Mucosa of stomach (tissue), 1 donor: ENCODE measurements around the gene RAE1.

Source experiments
- H3K27me3 ChIP-seq: one replicate; pipeline ENCODE4 v1.7.0; 2013; ENCODE audit warnings: mild to moderate bottlenecking, low read length; ENCODE audit not compliant: control insufficient read depth, insufficient read depth
- H3K36me3 ChIP-seq: one replicate; pipeline ENCODE4 v1.7.0; 2013; ENCODE audit warnings: low read length; ENCODE audit not compliant: control insufficient read depth, insufficient read depth
- H3K4me1 ChIP-seq: one replicate; pipeline ENCODE4 v1.7.0; 2013; ENCODE audit warnings: mild to moderate bottlenecking, low read length; ENCODE audit not compliant: control insufficient read depth, insufficient read depth
- H3K4me3 ChIP-seq: one replicate; pipeline ENCODE4 v1.7.0; 2013; ENCODE audit warnings: low read length
- H3K9ac ChIP-seq: one replicate; pipeline ENCODE4 v1.7.0; 2013; ENCODE audit warnings: mild to moderate bottlenecking, low read length, moderate library complexity
- H3K9me3 ChIP-seq: one replicate; pipeline ENCODE4 v1.7.0; 2013; ENCODE audit warnings: mild to moderate bottlenecking, low read length, moderate library complexity; ENCODE audit not compliant: control insufficient read depth
- donor health status: Pancreatic carcinoma.

RAE1 gene

GRCh38 chr20:57317316-57317788, 33.7 kb upstream of the RAE1 start:
- H3K27me3 ChIP-seq: no peaks in the 10 kb centered on the region
- H3K36me3 ChIP-seq: no peaks in the 10 kb centered on the region
- no peaks in the 10 kb centered on the region for H3K4me1 ChIP-seq
- no peak overlapping the region for H3K4me3 ChIP-seq
- H3K9ac ChIP-seq: no peak overlapping the region
- no peaks in the 10 kb centered on the region for H3K9me3 ChIP-seq

GRCh38 chr20:57317789-57318371, 33.2 kb upstream of the RAE1 start:
- no peaks in the 10 kb centered on the region for H3K4me1 ChIP-seq

GRCh38 chr20:57319584-57319983, 31.5 kb upstream of the RAE1 start:
- no peak overlapping the region for H3K9ac ChIP-seq
- H3K4me3 ChIP-seq: no peak overlapping the region
- H3K9me3 ChIP-seq: no peaks in the 10 kb centered on the region
- no peaks in the 10 kb centered on the region for H3K27me3 ChIP-seq
- no peaks in the 10 kb centered on the region for H3K36me3 ChIP-seq
- no peaks in the 10 kb centered on the region for H3K4me1 ChIP-seq

More at GRCh38 chr20:57317789-57318371, 33.2 kb upstream of the RAE1 start:
- Histone ChIP-seq H3K9me3 (no peaks in the 10 kb centered on the region), H3K9ac (no peak overlapping the region), H3K36me3 (no peaks in the 10 kb centered on the region), H3K27me3 (no peaks in the 10 kb centered on the region), H3K4me3 (no peak overlapping the region)

GRCh38 chr20:57320358-57320757, 30.7 kb upstream of the RAE1 start:
- no peak overlapping the region for H3K9ac ChIP-seq
- H3K4me1 ChIP-seq: no peaks in the 10 kb centered on the region
- H3K36me3 ChIP-seq: no peaks in the 10 kb centered on the region
- no peak overlapping the region for H3K4me3 ChIP-seq
- H3K9me3 ChIP-seq: no peaks in the 10 kb centered on the region
- no peaks in the 10 kb centered on the region for H3K27me3 ChIP-seq

- H3K4me3 ChIP-seq: no peak overlapping the region
- H3K27me3 ChIP-seq: no peaks in the 10 kb centered on the region
- no peaks in the 10 kb centered on the region for H3K4me1 ChIP-seq
- no peak overlapping the region for H3K9ac ChIP-seq
- H3K36me3 ChIP-seq: no peaks in the 10 kb centered on the region
- H3K9me3 ChIP-seq: no peaks in the 10 kb centered on the region
Measured at GRCh38 chr20:57321142-57321541, 29.9 kb upstream of the RAE1 start.

GRCh38 chr20:57322476-57322875, 28.6 kb upstream of the RAE1 start:
- Histone ChIP-seq H3K9ac (no peak overlapping the region), H3K4me3 (no peak overlapping the region), H3K9me3 (no peaks in the 10 kb centered on the region), H3K36me3 (no peaks in the 10 kb centered on the region), H3K27me3 (no peaks in the 10 kb centered on the region), H3K4me1 (no peaks in the 10 kb centered on the region)

- no peaks in the 10 kb centered on the region for H3K9me3 ChIP-seq
- H3K4me1 ChIP-seq: no peaks in the 10 kb centered on the region
- H3K9ac ChIP-seq: no peak overlapping the region
- no peaks in the 10 kb centered on the region for H3K27me3 ChIP-seq
- H3K36me3 ChIP-seq: no peaks in the 10 kb centered on the region
- no peak overlapping the region for H3K4me3 ChIP-seq
Measured at GRCh38 chr20:57323034-57323433, 28.0 kb upstream of the RAE1 start.

GRCh38 chr20:57325632-57326356, 25.3 kb upstream of the RAE1 start:
- H3K27me3 ChIP-seq: peaks cover 5% of the 10 kb centered on the region
- no peaks in the 10 kb centered on the region for H3K36me3 ChIP-seq
- H3K9me3 ChIP-seq: no peaks in the 10 kb centered on the region
- no peak overlapping the region for H3K9ac ChIP-seq
- no peak overlapping the region for H3K4me3 ChIP-seq
- no peaks in the 10 kb centered on the region for H3K4me1 ChIP-seq

GRCh38 chr20:57326667-57327455, 24.2 kb upstream of the RAE1 start:
- H3K9me3 ChIP-seq: no peaks in the 10 kb centered on the region
- H3K27me3 ChIP-seq: peaks cover 5% of the 10 kb centered on the region
- H3K4me1 ChIP-seq: no peaks in the 10 kb centered on the region
- no peak overlapping the region for H3K4me3 ChIP-seq
- H3K9ac ChIP-seq: no peak overlapping the region
- no peaks in the 10 kb centered on the region for H3K36me3 ChIP-seq

GRCh38 chr20:57327820-57328219, 23.2 kb upstream of the RAE1 start:
- Histone ChIP-seq H3K36me3 (no peaks in the 10 kb centered on the region), H3K4me1 (no peaks in the 10 kb centered on the region), H3K4me3 (no peak overlapping the region), H3K9ac (no peak overlapping the region), H3K9me3 (no peaks in the 10 kb centered on the region), H3K27me3 (peaks cover 5% of the 10 kb centered on the region)

GRCh38 chr20:57329608-57330221, 21.3 kb upstream of the RAE1 start, which contains the start of gene SPO11:
Gene SPO11 (plus strand): TSS chr20:57329803. CDS start chr20:57329868, 65 bp downstream.
- peaks cover 5% of the 10 kb centered on the region for H3K27me3 ChIP-seq
- H3K9me3 ChIP-seq: no peaks in the 10 kb centered on the region
- H3K4me1 ChIP-seq: no peaks in the 10 kb centered on the region
- no peak within 1 kb of the TSS for H3K4me3 ChIP-seq
- H3K9ac ChIP-seq: no peak within 1 kb of the TSS
- no peaks in the 10 kb centered on the region for H3K36me3 ChIP-seq

- no peak overlapping the region for H3K4me3 ChIP-seq
- no peaks in the 10 kb centered on the region for H3K4me1 ChIP-seq
- H3K36me3 ChIP-seq: no peaks in the 10 kb centered on the region
- H3K9me3 ChIP-seq: no peaks in the 10 kb centered on the region
- H3K27me3 ChIP-seq: peaks cover 5% of the 10 kb centered on the region
- H3K9ac ChIP-seq: no peak overlapping the region
Measured at GRCh38 chr20:57330998-57331397, 20.1 kb upstream of the RAE1 start.
